Activated T-helper 17 cell treated with anti-CD3 and anti-CD28 coated beads, Interleukin-2, amount 50 U/mL, for 72 hours (primary cell): Measurements from ENCODE around the gene LMO4. TPM values are rescaled to one million over a fixed set of nuclear protein-coding genes. Genes with fewer than 3 reads are reported as not detected.

Experiments used
- ATAC-seq: fragments of 150-1000 bp; cut with Tn5 transposase; replicated peaks from 2 replicates; pipeline ENCODE4 v1.10.0; 2021; ENCODE audit warnings: mild to moderate bottlenecking, moderate library complexity
- H3K27ac Mint-ChIP-seq: one replicate; pipeline ENCODE4 v1.8.0; 2022; ENCODE audit warnings: mixed read lengths
- H3K27me3 Mint-ChIP-seq: one replicate; pipeline ENCODE4 v1.8.0; 2022; ENCODE audit warnings: mixed read lengths
- H3K36me3 Mint-ChIP-seq: one replicate; pipeline ENCODE4 v1.8.0; 2022; ENCODE audit warnings: low read depth, mild to moderate bottlenecking, mixed read lengths
- H3K4me1 Mint-ChIP-seq: one replicate; pipeline ENCODE4 v1.8.0; 2022; ENCODE audit warnings: mixed read lengths
- H3K4me3 Mint-ChIP-seq: one replicate; pipeline ENCODE4 v1.8.0; 2022; ENCODE audit warnings: mild to moderate bottlenecking, mixed read lengths
- H3K9me3 Mint-ChIP-seq: one replicate; pipeline ENCODE4 v1.8.0; 2022; ENCODE audit warnings: mixed read lengths
- total RNA-seq, 2 donors: library from RNA; stranded (reverse); gene quantifications; one replicate each; pipeline ENCODE4 v1.2.3, GENCODE V29; 2022

Gene LMO4
- total RNA-seq, 2 donors from 2014 or later: 9.2 to 23.1 TPM

- Mint-ChIP-seq H3K4me3 (no peak overlapping the region), H3K27me3 (no peaks in the 10 kb centered on the region), H3K4me1 (peaks cover 4% of the 10 kb centered on the region), H3K36me3 (no peaks in the 10 kb centered on the region), H3K9me3 (no peaks in the 10 kb centered on the region), H3K27ac (no peak overlapping the region)
- ATAC-seq: no peak
These were observed 34.2 kb downstream of the LMO4 start for GRCh38 chr1:87362834-87363426.

DNA sequence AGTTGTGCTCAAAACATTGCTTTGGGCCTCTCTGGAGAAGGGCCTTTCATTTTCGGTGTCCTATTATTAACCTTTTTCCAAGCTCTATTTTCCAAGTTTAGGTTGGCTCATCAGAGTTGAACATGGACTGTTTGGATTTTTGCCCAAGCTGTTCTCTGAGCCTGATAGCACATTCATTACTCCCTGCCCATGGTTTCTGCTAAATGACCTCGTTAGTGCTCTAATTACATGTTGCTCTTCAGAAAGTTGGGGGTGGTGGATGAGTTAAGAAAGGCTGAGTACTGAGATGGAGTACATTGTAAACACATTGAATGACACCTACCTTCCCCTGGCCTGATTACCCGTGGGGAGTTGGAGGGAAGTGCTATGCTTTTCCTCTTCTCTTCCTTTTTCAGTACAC, 38.9 kb downstream of the LMO4 start:
- no peak overlapping the region for H3K4me3 Mint-ChIP-seq
- no peaks in the 10 kb centered on the region for H3K9me3 Mint-ChIP-seq
- no peaks in the 10 kb centered on the region for H3K36me3 Mint-ChIP-seq
- no peak overlapping the region for H3K27ac Mint-ChIP-seq
- no peaks in the 10 kb centered on the region for H3K4me1 Mint-ChIP-seq
- H3K27me3 Mint-ChIP-seq: no peaks in the 10 kb centered on the region
- ATAC-seq: no peak

DNA sequence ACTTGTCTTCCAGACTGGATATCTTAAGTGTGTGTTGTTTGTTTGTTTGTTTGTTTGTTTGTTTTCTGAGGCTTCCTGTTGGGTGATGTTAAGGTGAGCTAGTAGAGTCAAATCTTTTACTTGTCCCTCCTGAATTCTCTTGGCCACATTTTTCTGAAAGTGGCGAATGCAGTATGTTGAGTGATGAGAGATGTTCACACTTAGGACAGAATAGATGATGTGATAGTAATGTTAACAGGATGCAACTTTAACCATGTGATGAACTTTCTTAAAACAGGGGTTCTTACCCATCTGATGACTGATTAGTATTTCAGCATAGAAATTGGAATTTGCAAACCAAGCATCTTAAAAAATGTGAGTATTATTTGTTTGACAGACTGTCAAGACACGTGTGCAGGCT, 40.2 kb downstream of the LMO4 start:
- no peaks in the 10 kb centered on the region for H3K4me1 Mint-ChIP-seq
- no peaks in the 10 kb centered on the region for H3K9me3 Mint-ChIP-seq
- H3K4me3 Mint-ChIP-seq: no peak overlapping the region
- no peaks in the 10 kb centered on the region for H3K36me3 Mint-ChIP-seq
- H3K27ac Mint-ChIP-seq: no peak overlapping the region
- no peak for ATAC-seq
- H3K27me3 Mint-ChIP-seq: no peaks in the 10 kb centered on the region

- no peak overlapping the region for H3K27ac Mint-ChIP-seq
- no peak for ATAC-seq
- no peaks in the 10 kb centered on the region for H3K36me3 Mint-ChIP-seq
- no peaks in the 10 kb centered on the region for H3K9me3 Mint-ChIP-seq
- H3K4me1 Mint-ChIP-seq: no peaks in the 10 kb centered on the region
- no peak overlapping the region for H3K4me3 Mint-ChIP-seq
- no peaks in the 10 kb centered on the region for H3K27me3 Mint-ChIP-seq
These were observed 41.2 kb downstream of the LMO4 start for GRCh38 chr1:87369736-87370478.

DNA sequence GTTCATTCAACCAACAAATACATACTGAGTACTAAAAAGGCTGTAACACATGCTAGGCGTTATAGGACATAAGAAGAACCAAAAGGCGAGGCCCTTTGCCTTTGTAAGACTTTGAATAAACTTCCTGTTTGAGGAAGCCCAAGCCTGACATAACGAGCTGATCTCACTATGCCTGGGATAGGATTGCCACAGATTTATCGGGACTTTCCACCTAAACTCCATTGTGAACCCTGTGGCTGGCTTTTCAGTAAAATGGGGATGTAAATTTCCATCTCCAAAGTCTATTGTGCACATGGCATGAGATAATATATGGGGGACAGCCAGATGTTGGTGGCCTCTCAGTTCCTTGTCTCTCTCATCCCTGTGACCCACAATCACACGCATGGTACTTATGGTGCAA, 41.9 kb downstream of the LMO4 start:
- H3K27me3 Mint-ChIP-seq: no peaks in the 10 kb centered on the region
- no peak overlapping the region for H3K4me3 Mint-ChIP-seq
- no peak for ATAC-seq

DNA sequence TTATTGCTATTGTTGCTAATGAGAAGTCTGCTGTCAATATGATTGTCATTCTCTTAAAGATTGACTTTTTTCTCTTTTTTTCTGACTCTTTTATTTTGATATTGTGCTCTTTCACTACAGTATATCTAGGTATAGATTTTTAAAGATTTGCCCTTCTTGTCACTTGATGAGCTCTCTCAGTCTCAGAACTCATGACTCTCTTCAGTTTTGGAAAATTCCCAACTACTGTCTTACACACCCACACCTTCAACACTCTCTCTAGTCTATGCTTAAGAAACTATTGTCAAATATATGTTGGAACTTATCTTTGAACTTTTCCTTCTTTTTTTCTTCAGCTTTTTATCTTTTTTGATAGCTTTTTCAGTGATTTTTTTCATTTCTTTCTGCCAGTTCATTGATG, 50.6 kb downstream of the LMO4 start:
- no peak for ATAC-seq
- Mint-ChIP-seq H3K4me1 (no peaks in the 10 kb centered on the region), H3K9me3 (peaks cover 18% of the 10 kb centered on the region)

More for the DNA sequence above, 41.9 kb downstream of the LMO4 start:
- Mint-ChIP-seq H3K36me3 (no peaks in the 10 kb centered on the region), H3K4me1 (no peaks in the 10 kb centered on the region), H3K9me3 (no peaks in the 10 kb centered on the region), H3K27ac (no peak overlapping the region)

GRCh38 chr1:87386217-87386790, 57.6 kb downstream of the LMO4 start:
- no peak overlapping the region for H3K4me3 Mint-ChIP-seq
- peaks cover 4% of the 10 kb centered on the region for H3K27me3 Mint-ChIP-seq
- H3K27ac Mint-ChIP-seq: no peak overlapping the region
- no peaks in the 10 kb centered on the region for H3K4me1 Mint-ChIP-seq
- no peaks in the 10 kb centered on the region for H3K36me3 Mint-ChIP-seq
- H3K9me3 Mint-ChIP-seq: no peaks in the 10 kb centered on the region
- no peak for ATAC-seq

More for the DNA sequence above, 50.6 kb downstream of the LMO4 start:
- Mint-ChIP-seq H3K36me3 (no peaks in the 10 kb centered on the region), H3K4me3 (no peak overlapping the region), H3K27me3 (no peaks in the 10 kb centered on the region), H3K27ac (no peak overlapping the region)

DNA sequence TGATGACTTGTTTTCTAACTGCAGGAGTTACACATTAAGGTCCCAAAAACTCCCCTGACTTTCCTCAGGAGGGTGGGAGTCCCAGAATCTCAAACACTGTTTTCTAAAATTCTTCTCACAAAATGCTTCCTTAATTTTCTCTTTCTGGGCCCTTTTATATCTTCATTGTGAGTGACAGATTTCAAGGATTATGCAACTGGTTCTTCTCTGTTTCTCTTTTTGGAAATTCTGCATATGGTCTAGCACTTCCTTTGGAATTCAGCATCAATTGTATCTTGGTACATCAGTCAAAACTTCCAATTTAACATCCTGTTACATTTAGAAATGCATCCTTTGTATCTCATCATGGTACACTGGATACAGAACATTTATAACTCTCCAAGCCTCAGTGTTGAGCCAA, 59.7 kb downstream of the LMO4 start:
- Mint-ChIP-seq H3K27me3 (peaks cover 4% of the 10 kb centered on the region), H3K4me1 (no peaks in the 10 kb centered on the region), H3K4me3 (no peak overlapping the region), H3K36me3 (no peaks in the 10 kb centered on the region), H3K9me3 (no peaks in the 10 kb centered on the region), H3K27ac (no peak overlapping the region)
- ATAC-seq: no peak

DNA sequence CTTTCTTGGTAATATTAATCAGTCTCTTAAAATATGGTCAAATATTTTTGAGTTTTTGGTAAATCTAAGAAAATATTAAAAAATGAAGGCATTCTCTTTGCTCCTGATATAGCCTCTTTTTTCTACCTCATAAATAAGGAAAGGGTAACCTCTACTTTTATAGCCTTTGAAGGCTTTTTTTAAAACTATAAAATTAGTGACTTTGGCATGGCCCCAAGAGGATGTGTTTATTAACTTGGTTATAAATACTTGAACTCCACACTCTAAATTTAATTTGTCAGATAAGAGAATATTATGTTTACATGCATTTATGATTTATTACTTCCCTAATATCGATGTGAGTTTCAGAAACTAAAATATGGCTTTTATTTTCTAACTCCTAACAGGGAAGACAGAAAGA, 60.3 kb downstream of the LMO4 start:
- Mint-ChIP-seq H3K4me3 (no peak overlapping the region), H3K27ac (no peak overlapping the region), H3K27me3 (peaks cover 4% of the 10 kb centered on the region), H3K4me1 (no peaks in the 10 kb centered on the region), H3K36me3 (no peaks in the 10 kb centered on the region), H3K9me3 (no peaks in the 10 kb centered on the region)
- ATAC-seq: no peak

DNA sequence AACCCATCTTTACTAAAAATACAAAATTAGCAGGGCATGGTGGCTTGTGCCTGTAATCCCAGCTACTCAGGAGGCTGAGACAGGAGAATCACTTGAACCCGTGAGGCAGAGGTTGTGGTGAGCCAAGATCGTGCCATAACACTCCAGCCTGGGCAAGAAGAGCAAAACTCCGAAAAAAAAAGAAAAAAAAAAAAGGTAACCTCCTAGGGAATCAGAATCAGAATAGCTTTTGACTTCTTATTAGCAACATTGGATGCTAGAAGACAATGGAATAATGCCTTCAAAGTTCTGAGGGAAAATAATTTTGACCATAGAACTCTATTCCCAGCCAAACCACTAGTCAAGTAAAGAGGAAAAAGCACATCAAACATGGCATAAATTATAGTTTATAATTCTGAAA, 60.9 kb downstream of the LMO4 start:
- peaks cover 4% of the 10 kb centered on the region for H3K27me3 Mint-ChIP-seq
- no peak overlapping the region for H3K4me3 Mint-ChIP-seq
- no peaks in the 10 kb centered on the region for H3K4me1 Mint-ChIP-seq
- ATAC-seq: no peak
- H3K36me3 Mint-ChIP-seq: no peaks in the 10 kb centered on the region
- no peak overlapping the region for H3K27ac Mint-ChIP-seq
- H3K9me3 Mint-ChIP-seq: no peaks in the 10 kb centered on the region

DNA sequence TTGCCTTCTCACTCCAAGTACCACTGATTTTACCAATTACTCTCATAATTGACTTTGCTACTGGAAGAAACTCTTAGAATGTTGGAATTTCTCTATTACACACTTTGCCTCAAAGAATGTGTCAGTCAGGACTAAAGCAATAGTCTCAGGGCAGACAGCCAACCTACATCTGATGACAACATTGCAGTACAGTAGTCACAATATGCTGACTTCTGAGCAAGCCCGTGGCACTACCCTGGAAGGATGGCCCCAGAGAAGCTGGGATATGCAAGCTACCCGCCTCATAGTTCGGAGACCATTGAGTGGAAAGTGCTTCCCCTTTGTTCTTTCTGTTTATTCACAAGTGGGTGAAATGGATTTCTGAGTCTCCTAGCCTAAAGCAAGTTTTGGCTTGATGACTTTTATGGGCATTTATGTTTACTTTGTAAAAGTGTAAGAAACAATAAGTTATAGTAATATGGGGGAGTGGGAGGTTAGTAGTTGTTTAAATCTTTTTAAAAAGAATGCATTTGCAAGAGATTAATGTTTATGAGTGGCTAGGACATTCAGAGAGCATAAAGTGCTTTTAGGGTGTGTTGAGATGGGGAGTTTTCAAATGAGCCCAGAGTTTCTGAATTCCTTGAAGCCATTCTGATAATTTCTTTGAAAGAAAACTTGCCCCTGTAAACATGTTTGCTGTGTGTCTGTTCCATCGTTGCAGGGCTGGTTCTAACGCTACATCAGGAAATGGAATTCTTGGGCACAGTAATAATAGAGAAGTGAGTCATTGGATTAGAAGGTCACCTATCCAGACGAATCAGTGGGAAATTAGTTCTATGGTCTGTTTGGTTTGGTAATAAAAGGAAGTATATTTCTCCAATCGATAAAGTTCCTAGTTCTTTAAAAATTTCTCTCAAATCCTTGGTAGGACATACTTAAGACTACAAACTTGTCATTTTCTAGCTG, 63.8 kb downstream of the LMO4 start:
- Mint-ChIP-seq H3K27me3 (no peaks in the 10 kb centered on the region), H3K27ac (no peak overlapping the region), H3K36me3 (no peaks in the 10 kb centered on the region), H3K4me1 (no peaks in the 10 kb centered on the region), H3K4me3 (no peak overlapping the region), H3K9me3 (no peaks in the 10 kb centered on the region)
- no peak for ATAC-seq

- Mint-ChIP-seq H3K4me3 (no peak overlapping the region), H3K27me3 (no peaks in the 10 kb centered on the region), H3K36me3 (no peaks in the 10 kb centered on the region), H3K27ac (no peak overlapping the region), H3K9me3 (no peaks in the 10 kb centered on the region), H3K4me1 (no peaks in the 10 kb centered on the region)
- ATAC-seq: no peak
These were observed 64.9 kb downstream of the LMO4 start for GRCh38 chr1:87393445-87394085.

DNA sequence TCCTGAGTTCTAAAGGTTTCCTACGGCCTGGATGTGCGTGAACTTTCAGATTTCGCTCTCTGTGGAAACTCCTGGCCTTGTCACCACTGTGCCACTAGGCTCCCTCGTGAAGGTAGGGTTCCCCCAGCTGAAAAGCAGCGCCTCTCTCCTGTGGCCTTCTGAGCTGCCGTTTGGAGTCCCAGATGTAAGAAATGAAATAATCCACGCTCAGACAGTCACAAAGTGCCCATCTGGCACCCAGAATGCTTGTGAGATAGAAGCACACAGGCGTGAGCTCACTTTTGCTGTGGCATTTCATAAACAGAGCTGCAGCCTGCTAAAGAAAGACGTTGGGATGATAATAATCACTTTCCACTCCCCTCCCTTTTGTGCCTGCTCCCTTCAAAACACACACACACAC, 65.8 kb downstream of the LMO4 start:
- no peak for ATAC-seq
- Mint-ChIP-seq H3K36me3 (no peaks in the 10 kb centered on the region), H3K4me1 (no peaks in the 10 kb centered on the region), H3K27ac (no peak overlapping the region), H3K4me3 (no peak overlapping the region), H3K27me3 (no peaks in the 10 kb centered on the region), H3K9me3 (no peaks in the 10 kb centered on the region)

DNA sequence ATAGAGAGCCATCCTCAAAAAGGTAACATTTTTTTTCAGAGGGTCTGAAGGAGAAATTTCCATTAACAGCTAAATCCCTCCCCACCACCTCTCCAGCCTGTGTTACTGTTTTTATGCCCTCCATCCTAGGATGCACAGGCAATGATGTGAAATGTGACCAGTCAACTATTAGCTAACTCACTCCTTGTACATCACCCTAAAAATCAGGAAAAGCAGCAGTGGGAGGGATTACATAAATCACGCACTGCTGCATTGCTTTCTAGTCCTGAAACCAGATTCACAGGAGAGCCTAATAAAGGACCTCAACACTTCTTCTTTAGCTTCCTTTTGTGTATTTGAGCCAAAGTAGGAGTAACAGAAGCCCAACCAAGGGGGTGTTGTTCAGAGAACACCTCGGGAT, 66.3 kb downstream of the LMO4 start:
- Mint-ChIP-seq H3K36me3 (no peaks in the 10 kb centered on the region), H3K4me1 (no peaks in the 10 kb centered on the region), H3K9me3 (no peaks in the 10 kb centered on the region), H3K4me3 (no peak overlapping the region), H3K27me3 (no peaks in the 10 kb centered on the region), H3K27ac (no peak overlapping the region)
- ATAC-seq: no peak
